HepG2 (cell line): ENCODE data around the gene POLE.

ENCODE experiments used
- JUN ChIP-seq: sonication (generic); formaldehyde crosslinking; IDR thresholded peaks from 2 replicates; pipeline ENCODE4 v1.4.0; 2020; ENCODE audit warnings: mild to moderate bottlenecking, missing genetic modification reagents
- PREB ChIP-seq: sonication (generic); formaldehyde crosslinking; IDR thresholded peaks from 2 replicates; pipeline ENCODE4 v1.4.0; 2020; ENCODE audit warnings: missing genetic modification reagents
- SUZ12 ChIP-seq: fragments of 150-350 bp; IDR thresholded peaks from 2 replicates; pipeline ENCODE4 v1.6.1; 2014; ENCODE audit warnings: low read depth, low read length
- ZNF614 ChIP-seq: IDR thresholded peaks from 2 replicates; pipeline ENCODE4 v1.6.1; 2018; ENCODE audit warnings: missing biosample characterization, missing genetic modification reagents, inconsistent platforms, borderline replicate concordance
- TF ChIP-seq, protein P1 (sequence below): sonication (generic); formaldehyde crosslinking; IDR thresholded peaks from 2 replicates; pipeline ENCODE4 v1.5.0; 2020; ENCODE audit warnings: mild to moderate bottlenecking, missing genetic modification reagents, moderate library complexity

DNA sequence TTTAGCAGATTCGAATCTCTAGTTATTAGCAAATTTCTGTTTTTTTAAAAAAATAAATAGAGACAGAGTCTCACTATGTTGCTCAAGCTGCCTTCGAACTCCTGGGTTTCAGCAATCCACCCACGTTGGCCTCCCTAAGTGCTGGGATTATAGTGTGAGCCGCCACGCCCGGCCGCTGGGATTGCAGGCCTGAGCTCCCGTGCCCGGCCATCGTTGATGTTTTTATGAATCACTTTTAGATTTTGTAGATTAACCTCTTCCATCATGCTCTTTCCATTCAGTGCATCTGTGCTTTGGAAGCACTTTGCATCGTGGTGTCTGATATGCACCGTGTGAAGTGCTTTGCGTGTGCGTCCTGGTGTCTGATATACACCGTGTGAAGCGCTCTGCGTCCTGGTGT lies 44.4 kb upstream of the POLE start:
- TF ChIP-seq, protein P1, sequence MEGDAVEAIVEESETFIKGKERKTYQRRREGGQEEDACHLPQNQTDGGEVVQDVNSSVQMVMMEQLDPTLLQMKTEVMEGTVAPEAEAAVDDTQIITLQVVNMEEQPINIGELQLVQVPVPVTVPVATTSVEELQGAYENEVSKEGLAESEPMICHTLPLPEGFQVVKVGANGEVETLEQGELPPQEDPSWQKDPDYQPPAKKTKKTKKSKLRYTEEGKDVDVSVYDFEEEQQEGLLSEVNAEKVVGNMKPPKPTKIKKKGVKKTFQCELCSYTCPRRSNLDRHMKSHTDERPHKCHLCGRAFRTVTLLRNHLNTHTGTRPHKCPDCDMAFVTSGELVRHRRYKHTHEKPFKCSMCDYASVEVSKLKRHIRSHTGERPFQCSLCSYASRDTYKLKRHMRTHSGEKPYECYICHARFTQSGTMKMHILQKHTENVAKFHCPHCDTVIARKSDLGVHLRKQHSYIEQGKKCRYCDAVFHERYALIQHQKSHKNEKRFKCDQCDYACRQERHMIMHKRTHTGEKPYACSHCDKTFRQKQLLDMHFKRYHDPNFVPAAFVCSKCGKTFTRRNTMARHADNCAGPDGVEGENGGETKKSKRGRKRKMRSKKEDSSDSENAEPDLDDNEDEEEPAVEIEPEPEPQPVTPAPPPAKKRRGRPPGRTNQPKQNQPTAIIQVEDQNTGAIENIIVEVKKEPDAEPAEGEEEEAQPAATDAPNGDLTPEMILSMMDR: no peak
- TF ChIP-seq SUZ12: no peak
- TF ChIP-seq PREB (CRISPR knock-in tag): no peak
- TF ChIP-seq JUN (CRISPR knock-in tag): no peak
- no peak for TF ChIP-seq ZNF614 (CRISPR knock-in tag)
